Motor neuron (in vitro differentiated cells): ENCODE results near the gene HES6. TPM values are rescaled to one million over a fixed set of nuclear protein-coding genes. Genes with fewer than 3 reads are reported as not detected.

Experiments
- ATAC-seq, 8 experiments: fragments of 200-7000 bp; cut with Tn5 transposase; replicated peaks in 6 of 8; 2 replicates each; pipeline ENCODE4 v1.8.0; 2021; ENCODE audit warnings: mild to moderate bottlenecking in 8 of 8, moderate library complexity in 8 of 8
- H3K27ac ChIP-seq, 2 donors: fragments of 250-450 bp; sonication (Bioruptor Pico); 2 replicates each; pipeline ENCODE4 v1.9.0; 2021; ENCODE audit warnings: antibody characterized with exemption in 2 of 2, mild to moderate bottlenecking in 2 of 2, moderate library complexity in 1 of 2
- H3K4me1 ChIP-seq, 2 donors: fragments of 250-450 bp; sonication (Bioruptor Pico); replicated peaks in 1 of 2; 2 replicates each; pipeline ENCODE4 v1.6.1; 2021; ENCODE audit warnings: antibody characterized with exemption in 2 of 2, mild to moderate bottlenecking in 2 of 2, moderate library complexity in 1 of 2
- H3K4me3 ChIP-seq, 5 donors: fragments of 250-450 bp; sonication (Bioruptor Pico); 2 replicates each; pipeline ENCODE4 v1.9.0; 2021; ENCODE audit warnings: antibody characterized with exemption in 5 of 5, mild to moderate bottlenecking in 5 of 5, moderate library complexity in 4 of 5
- WGBS, 10 experiments: fragments of 450-650 bp; shearing (Covaris generic); methylation state at CpG; one replicate each; pipeline ENCODE4 v1.0.0; 2022; 5-methylcytosine and 5-hydroxymethylcytosine counted together
- in situ Hi-C, 9 experiments: fragments of 400-800 bp; cut with MboI; loops; one replicate each; pipeline ENCODE4 v1.15.0; 2021; ENCODE audit warnings: low sequenced_read_pairs in 9 of 9, low pct_unique_long_range_greater_than_20kb in 2 of 9; ENCODE audit not compliant: unreplicated experiment in 9 of 9
- total RNA-seq, 8 experiments: library from RNA; unstranded; fragments of 300-600 nt; gene quantifications; 2 replicates each; pipeline versions ENCODE4 v1.2.3 to v1.2.4, GENCODE V29; 2022

Gene HES6
- total RNA-seq, 8 experiments from 2014 or later = 1.9 to 176 (median 29.6) TPM

- H3K27ac ChIP-seq = no peak overlapping the region
- H3K4me3 ChIP-seq = no peak overlapping the region
- in situ Hi-C loops = loop anchor here in 7 of 9 experiments (25.0 kb wide), 1 partner anchor 389 kb away; the partner anchor contains the start of gene RAMP1 (in 7 of the 7)
- 67 to 100% (median 83%) methylated on average over 1 to 5 of the region's 7 CpGs; no CpG with 5 or more reads in 3 of the 10 experiments for WGBS, 10 experiments
- peaks cover 3 to 5% of the 10 kb centered on the region in 2 donors for H3K4me1 ChIP-seq
- no peak for ATAC-seq
Observed at GRCh38 chr2:238250896-238251295, 11.1 kb upstream of the HES6 start.

- in situ Hi-C loops = no loop called here
- Histone ChIP-seq H3K4me1 (peaks cover 11 to 12% of the 10 kb centered on the region in 2 donors), H3K27ac (peak overlapping the region in 1 of 2 donors; percentile 21), H3K4me3 (no peak overlapping the region)
- WGBS, 10 experiments = 20 to 87% (median 62%) methylated on average over 1 to 7 of the region's 10 CpGs; no CpG with 5 or more reads in 2 of the 10 experiments
- peak in 3 of 8 experiments; percentile 67 to 85 (median 82) for ATAC-seq
Observed at GRCh38 chr2:238247841-238248453, 8.1 kb upstream of the HES6 start.

- ATAC-seq = no peak
- WGBS, 10 experiments = 60 to 100% (median 90%) methylated on average over 1 to 10 of the region's 13 CpGs; no CpG with 5 or more reads in 3 of the 10 experiments
- H3K4me1 ChIP-seq = peaks cover 16 to 17% of the 10 kb centered on the region in 2 donors
- no peak overlapping the region for H3K27ac ChIP-seq
- H3K4me3 ChIP-seq = no peak overlapping the region
- in situ Hi-C loops = no loop called here
Observed at GRCh38 chr2:238247002-238247822, 7.4 kb upstream of the HES6 start.

- H3K4me3 ChIP-seq = no peak overlapping the region
- in situ Hi-C loops = no loop called here
- no peak overlapping the region for H3K27ac ChIP-seq
- ATAC-seq = no peak
- 77 to 100% (median 87%) methylated on average over 2 to 5 of the region's 5 CpGs; no CpG with 5 or more reads in 3 of the 10 experiments for WGBS, 10 experiments
- peaks cover 16 to 21% of the 10 kb centered on the region in 2 donors for H3K4me1 ChIP-seq
Observed at GRCh38 chr2:238244151-238244550, 4.3 kb upstream of the HES6 start.

- 41 to 80% (median 60%) methylated on average over 2 to 8 of the region's 10 CpGs; no CpG with 5 or more reads in 3 of the 10 experiments for WGBS, 10 experiments
- Histone ChIP-seq H3K27ac (no peak overlapping the region), H3K4me3 (no peak overlapping the region), H3K4me1 (peaks cover 20 to 26% of the 10 kb centered on the region in 2 donors)
- in situ Hi-C loops = no loop called here
- ATAC-seq = no peak
Observed at GRCh38 chr2:238243496-238244076, 3.7 kb upstream of the HES6 start.

- in situ Hi-C loops = no loop called here
- peak in 3 of 8 experiments; percentile 19 to 59 (median 36) for ATAC-seq
- 0 to 83% (median 46%) methylated on average over 1 to 4 of the region's 7 CpGs; no CpG with 5 or more reads in 1 of the 10 experiments for WGBS, 10 experiments
- Histone ChIP-seq H3K27ac (peak overlapping the region in 1 of 2 donors; percentile 41), H3K4me3 (no peak overlapping the region), H3K4me1 (peaks cover 19 to 31% of the 10 kb centered on the region in 2 donors)
Observed at GRCh38 chr2:238242731-238243495, 3.1 kb upstream of the HES6 start.

- no peak for ATAC-seq
- in situ Hi-C loops = no loop called here
- 0 to 100% (median 80%) methylated on average over 1 to 2 of the region's 2 CpGs; no CpG with 5 or more reads in 3 of the 10 experiments for WGBS, 10 experiments
- Histone ChIP-seq H3K4me3 (no peak overlapping the region), H3K4me1 (peaks cover 21 to 36% of the 10 kb centered on the region in 2 donors), H3K27ac (no peak overlapping the region)
Observed at GRCh38 chr2:238241970-238242369, 2.1 kb upstream of the HES6 start.

GRCh38 chr2:238240757-238241711 is 1.2 kb upstream of the HES6 start:
- Histone ChIP-seq H3K27ac (peak overlapping the region in 1 of 2 donors; percentile 79), H3K4me1 (peaks cover 21 to 36% of the 10 kb centered on the region in 2 donors), H3K4me3 (peak overlapping the region in 2 of 5 donors; percentile 63 to 67)
- 0% methylated on average over 1 of the region's 71 CpGs; no CpG with 5 or more reads in 9 of the 10 experiments for WGBS, 10 experiments
- in situ Hi-C loops = no loop called here
- peak in 4 of 8 experiments; percentile 3 to 26 (median 10) for ATAC-seq

- WGBS, 10 experiments = no CpG with 5 or more reads among the region's 43 CpGs
- in situ Hi-C loops = no loop called here
- peak overlapping the region; percentile 72 to 83 for H3K27ac ChIP-seq
- peaks cover 21 to 38% of the 10 kb centered on the region in 2 donors for H3K4me1 ChIP-seq
- ATAC-seq = peak in 4 of 8 experiments; percentile 13 to 45 (median 32)
- H3K4me3 ChIP-seq = peak overlapping the region; percentile 63 to 88 (median 75)
Observed at GRCh38 chr2:238239543-238239862, 335 bp downstream of the HES6 start.

GRCh38 chr2:238238766-238239542 is 884 bp downstream of the HES6 start:
- in situ Hi-C loops = no loop called here
- peak in 5 of 8 experiments; percentile 3 to 48 (median 46) for ATAC-seq

GRCh38 chr2:238238311-238238765 is 1.5 kb downstream of the HES6 start:
- in situ Hi-C loops = no loop called here
- H3K4me1 ChIP-seq = peaks cover 18 to 35% of the 10 kb centered on the region in 2 donors
- no peak overlapping the region for H3K27ac ChIP-seq
- H3K4me3 ChIP-seq = peak overlapping the region in 1 of 5 donors; percentile 75
- 0 to 100% (median 89%) methylated on average over 1 to 3 of the region's 5 CpGs; no CpG with 5 or more reads in 4 of the 10 experiments for WGBS, 10 experiments
- ATAC-seq = no peak

More at GRCh38 chr2:238238766-238239542, 884 bp downstream of the HES6 start:
- H3K4me1 ChIP-seq = peaks cover 21 to 39% of the 10 kb centered on the region in 2 donors
- whole genome bisulfite sequencing, 10 experiments = 60% methylated on average over 1 of the region's 75 CpGs; no CpG with 5 or more reads in 9 of the 10 experiments
- peak overlapping the region; percentile 63 to 88 (median 75) for H3K4me3 ChIP-seq
- peak overlapping the region; percentile 72 to 83 for H3K27ac ChIP-seq
